ENCODE data around the gene STYK1.

STYK1 gene

GRCh38 chr12:10673659-10674384 is at the start of gene STYK1:
TSS of gene STYK1 (minus strand) at chr12:10674052. CDS start at chr12:10634618, 39,434 bp downstream.
- DNase-seq, result peak in 39 of 58 donors; percentile 1 to 65 (median 17)

- DNase-seq, result peak in 49 of 58 donors; percentile 3 to 74 (median 40)
Observed at GRCh38 chr12:10722905-10723746, 49.3 kb upstream of the STYK1 start, which contains the start of gene YBX3. TSS of gene YBX3 (minus strand) at chr12:10723323. CDS start at chr12:10723111, 212 bp downstream.

- DNase-seq, result peak in 14 of 58 donors; percentile 7 to 56 (median 32)
Observed at GRCh38 chr12:10722502-10722904, 48.7 kb upstream of the STYK1 start.

- peak in 55 of 58 donors; percentile 10 to 91 (median 56) for DNase-seq
Observed at GRCh38 chr12:10721651-10722501, 48.0 kb upstream of the STYK1 start.

GRCh38 chr12:10720974-10721650 is 47.3 kb upstream of the STYK1 start:
- no peak for DNase-seq

GRCh38 chr12:10719482-10719881 is 45.6 kb upstream of the STYK1 start:
- DNase-seq, result no peak

GRCh38 chr12:10718279-10718821 is 44.5 kb upstream of the STYK1 start:
- no peak for DNase-seq

GRCh38 chr12:10717410-10717809 is 43.6 kb upstream of the STYK1 start:
- DNase-seq, result no peak

- peak in 25 of 58 donors; percentile 1 to 70 (median 4) for DNase-seq
Observed at GRCh38 chr12:10716704-10717315, 43.0 kb upstream of the STYK1 start.

GRCh38 chr12:10716277-10716676 is 42.4 kb upstream of the STYK1 start:
- no peak for DNase-seq

- no peak for DNase-seq
Observed at GRCh38 chr12:10715491-10715890, 41.6 kb upstream of the STYK1 start.

- no peak for DNase-seq
Observed at GRCh38 chr12:10709808-10710207, 36.0 kb upstream of the STYK1 start.

- DNase-seq, result no peak
Observed at GRCh38 chr12:10708862-10709261, 35.0 kb upstream of the STYK1 start.

GRCh38 chr12:10705655-10706054 is 31.8 kb upstream of the STYK1 start:
- no peak for DNase-seq

GRCh38 chr12:10701843-10702242 is 28.0 kb upstream of the STYK1 start:
- DNase-seq, result no peak

- DNase-seq, result no peak
Observed at GRCh38 chr12:10701131-10701681, 27.4 kb upstream of the STYK1 start.

GRCh38 chr12:10700581-10700980 is 26.7 kb upstream of the STYK1 start:
- no peak for DNase-seq

- DNase-seq, result no peak
Observed at GRCh38 chr12:10697862-10698261, 24.0 kb upstream of the STYK1 start.

GRCh38 chr12:10697156-10697555 is 23.3 kb upstream of the STYK1 start:
- DNase-seq, result no peak

GRCh38 chr12:10690906-10691305 is 17.1 kb upstream of the STYK1 start:
- no peak for DNase-seq
